Globus pallidus (tissue), 1 donor: Measurements from ENCODE around the gene ZNF649.
"Not testable (repeated sequence)": the region's sequence is repeated elsewhere in the genome, so short reads cannot be mapped to it uniquely, and the experiment has no call there.

Source experiments
- DNase-seq: peaks from one replicate; pipeline ENCODE4 v3.0.0-alpha.2; 2015; ENCODE audit warnings: low spot score

ZNF649 gene

DNA sequence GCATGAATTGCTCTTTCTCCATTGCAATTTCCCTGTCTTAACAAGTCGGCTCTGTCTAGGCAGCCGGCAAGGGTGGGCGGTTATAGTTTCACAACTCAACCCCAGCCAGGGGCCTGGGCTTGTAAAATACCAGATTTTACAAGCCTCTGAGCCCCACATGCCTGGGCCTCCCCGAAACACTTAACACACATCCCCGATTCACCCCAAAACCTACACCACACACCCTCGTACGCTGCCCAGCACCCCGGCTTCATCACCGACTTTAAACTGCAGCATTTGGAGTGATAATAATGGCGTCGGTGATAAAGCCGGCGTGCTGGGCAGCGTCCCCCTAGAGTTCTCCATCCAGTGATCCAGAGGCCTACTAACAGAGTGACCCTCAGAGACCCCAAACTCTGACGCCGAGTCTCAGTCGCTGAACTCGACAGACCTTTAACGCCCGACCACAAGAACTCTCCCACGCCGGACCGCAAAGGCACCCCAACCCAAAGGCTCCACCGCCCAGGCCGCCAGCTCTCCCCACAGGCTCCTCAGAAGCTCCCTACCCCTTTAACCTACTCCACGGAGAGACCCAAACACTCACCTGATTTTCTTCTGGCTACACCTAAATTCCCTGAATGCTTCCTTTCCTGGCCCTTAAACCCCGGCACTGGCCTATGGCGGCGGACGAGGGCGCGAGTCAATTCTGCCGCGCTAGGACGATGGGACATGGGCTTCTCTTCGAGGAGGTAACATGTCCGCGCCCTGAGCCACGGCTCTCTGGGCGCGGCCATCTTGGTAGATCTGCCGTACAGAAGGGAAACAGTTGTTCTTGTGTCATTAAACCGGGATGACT, at the start of gene ZNF649:
Gene ZNF649 (minus strand): TSS at position 687 of the 835 bp plus-strand sequence. CDS start 4,910 bp downstream, outside the sequence.
- DNase-seq: peak; percentile 86

DNA sequence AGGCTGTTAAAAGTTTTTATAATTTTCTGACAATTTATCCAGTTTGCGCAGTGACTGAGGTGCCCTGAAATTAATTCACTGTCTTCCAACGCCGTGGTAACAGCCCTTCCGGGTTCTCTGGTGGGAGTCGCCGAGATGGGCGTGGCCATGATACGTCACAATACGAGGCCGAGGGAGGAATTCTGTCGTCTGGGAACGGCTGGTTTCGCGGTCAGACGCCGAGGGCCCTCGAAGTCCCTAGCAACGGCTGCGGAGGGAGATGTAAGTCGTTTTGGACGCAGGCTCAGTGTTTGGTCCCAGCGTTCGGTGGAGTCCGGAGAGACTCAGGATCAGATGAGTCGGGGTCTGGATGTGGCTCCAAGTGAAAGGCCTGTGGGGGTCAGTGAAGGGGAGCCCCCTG, 44.2 kb upstream of the ZNF649 start:
- peak; percentile 11 for DNase-seq

DNA sequence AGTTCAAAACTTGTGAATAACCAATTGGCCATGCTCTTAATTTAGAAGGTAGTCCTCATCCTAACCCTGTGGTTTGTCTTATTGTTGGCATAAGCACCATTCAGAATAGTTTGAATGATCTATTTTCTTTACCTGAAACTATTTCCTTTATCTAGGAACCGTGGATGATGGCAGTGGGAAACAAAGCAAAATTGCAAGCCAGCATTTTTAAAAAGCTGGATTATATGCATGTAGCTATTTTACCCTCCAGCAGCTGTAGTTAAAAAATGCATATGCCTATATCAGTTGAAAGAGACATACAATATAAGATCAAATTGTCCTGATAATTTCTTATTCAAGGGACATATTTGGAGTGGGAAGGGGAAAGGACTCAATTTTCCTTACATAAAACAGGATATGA, 41.8 kb upstream of the ZNF649 start:
- DNase-seq: no peak

DNA sequence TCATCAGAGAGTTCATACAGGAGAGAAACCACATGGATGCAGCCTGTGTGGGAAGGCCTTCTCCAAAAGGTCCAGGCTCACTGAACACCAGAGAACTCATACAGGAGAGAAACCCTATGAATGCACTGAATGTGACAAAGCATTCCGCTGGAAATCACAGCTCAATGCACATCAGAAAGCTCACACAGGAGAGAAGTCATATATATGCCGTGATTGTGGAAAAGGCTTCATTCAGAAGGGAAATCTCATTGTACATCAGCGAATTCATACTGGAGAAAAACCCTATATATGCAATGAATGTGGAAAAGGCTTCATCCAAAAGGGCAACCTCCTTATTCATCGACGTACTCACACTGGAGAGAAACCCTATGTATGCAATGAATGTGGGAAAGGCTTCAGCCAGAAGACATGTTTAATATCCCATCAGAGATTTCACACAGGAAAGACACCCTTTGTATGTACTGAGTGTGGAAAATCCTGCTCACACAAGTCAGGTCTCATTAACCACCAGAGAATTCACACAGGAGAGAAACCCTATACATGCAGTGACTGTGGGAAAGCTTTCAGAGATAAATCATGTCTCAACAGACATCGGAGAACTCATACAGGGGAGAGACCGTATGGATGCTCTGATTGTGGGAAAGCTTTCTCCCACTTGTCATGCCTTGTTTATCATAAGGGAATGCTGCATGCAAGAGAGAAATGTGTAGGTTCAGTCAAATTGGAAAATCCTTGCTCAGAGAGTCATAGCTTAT, 40.2 kb upstream of the ZNF649 start:
- DNase-seq: no peak

DNA sequence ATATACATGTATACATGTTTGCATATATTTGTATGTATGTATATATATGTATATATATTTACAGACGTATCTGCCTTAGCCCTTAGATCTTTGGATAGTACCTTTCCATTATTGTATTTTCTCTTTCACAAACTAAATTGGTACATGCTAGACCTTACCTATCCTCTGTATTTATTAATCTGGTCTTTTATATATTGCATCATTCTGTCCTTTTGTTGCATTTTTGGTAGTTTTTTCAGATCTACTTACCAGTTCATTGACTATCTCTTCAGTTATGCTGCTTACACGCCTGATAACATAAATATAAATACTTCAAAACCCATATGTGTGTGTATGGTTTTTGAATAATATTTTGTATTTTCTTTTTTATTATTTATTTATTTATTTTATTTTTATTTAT, 34.1 kb upstream of the ZNF649 start:
- DNase-seq: no peak

DNA sequence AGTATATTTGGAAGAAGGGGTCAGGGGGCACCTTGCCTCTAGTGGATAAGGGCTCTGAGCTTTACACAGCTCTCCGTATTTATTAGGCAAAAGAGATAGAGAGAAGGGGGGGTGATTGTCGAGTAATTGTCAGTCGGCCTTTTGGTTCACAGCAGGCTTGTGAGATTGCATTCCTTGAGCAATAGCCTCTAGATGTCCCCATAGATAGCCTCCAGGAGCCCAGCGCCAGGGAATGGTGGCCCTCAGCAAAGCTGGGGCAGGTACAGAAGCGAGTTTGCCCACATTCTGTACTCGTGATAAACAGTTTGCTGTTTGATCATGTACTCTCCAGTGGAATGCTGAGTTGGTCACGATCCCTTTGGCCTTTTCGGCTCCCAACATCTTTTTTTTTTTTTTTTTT, 27.1 kb upstream of the ZNF649 start:
- no peak for DNase-seq

DNA sequence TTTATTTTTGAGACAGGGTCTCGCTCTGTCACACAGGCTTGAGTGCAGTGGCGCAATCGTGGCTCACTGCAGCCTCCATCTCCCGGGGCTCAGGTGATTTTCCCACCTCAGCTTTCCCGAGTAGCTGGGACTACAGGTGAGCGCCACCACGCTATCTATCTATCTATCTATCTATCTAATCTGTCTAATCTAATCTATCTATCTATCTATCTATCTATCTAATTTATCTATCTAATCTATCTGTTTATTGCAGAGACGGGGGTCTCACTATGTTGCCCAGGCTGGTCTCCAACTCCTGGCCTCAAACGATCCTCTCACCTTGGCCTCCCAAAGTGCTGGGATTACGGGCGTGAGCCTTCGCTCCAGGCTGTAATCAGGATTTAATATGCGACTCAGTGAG, 23.0 kb upstream of the ZNF649 start:
- DNase-seq: no peak

DNA sequence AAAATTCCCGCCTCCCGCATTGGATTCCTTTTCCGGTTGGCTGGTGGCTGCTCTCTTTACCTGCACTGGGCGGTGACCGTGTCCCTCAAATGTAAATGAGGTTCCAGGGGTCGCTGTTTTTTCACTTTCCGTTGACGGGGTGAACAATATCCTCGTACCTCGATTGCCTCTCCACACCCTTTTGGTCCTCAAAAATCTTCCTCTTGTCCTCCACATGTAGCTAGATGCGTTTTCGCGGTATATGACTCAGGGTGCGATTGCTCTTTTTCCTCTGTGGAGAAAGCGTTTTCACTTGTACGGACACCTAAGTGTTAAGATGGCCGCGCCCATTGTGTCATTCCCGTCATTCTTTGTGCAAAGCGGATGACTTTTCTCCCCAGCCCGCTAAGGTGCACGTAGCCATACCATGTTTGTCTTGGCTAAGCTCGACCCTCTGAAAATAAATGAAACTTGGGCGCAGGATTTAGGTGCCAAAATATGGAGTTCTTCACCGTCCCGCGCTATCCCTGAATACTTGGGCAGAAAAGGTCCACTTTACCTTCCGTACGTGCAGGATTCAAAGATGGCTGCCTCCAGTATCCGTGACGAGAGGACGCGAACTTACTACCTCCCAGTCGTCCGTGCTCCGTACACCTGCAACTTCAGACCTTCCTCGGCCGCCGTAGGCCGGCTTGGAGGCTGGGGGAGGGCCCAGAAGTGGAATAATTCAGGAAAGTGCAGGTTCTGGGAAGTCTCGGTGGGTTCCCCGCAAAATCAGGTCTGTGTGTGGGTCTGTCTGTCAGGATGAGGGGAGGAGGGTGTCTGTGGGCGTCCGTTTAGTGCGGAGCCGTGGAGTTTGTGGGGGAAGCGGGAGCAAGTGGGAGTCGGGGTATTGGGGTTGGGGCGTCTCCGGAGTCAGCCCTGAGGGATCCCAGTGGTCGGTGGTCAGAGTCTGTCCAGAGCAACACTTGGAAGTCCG, 22.2 kb upstream of the ZNF649 start, which contains the start of gene ZNF613:
Gene ZNF613 (plus strand): TSS at position 689 of the 958 bp plus-strand sequence. CDS start 8,749 bp downstream, outside the sequence.
- DNase-seq: peak; percentile 92

DNA sequence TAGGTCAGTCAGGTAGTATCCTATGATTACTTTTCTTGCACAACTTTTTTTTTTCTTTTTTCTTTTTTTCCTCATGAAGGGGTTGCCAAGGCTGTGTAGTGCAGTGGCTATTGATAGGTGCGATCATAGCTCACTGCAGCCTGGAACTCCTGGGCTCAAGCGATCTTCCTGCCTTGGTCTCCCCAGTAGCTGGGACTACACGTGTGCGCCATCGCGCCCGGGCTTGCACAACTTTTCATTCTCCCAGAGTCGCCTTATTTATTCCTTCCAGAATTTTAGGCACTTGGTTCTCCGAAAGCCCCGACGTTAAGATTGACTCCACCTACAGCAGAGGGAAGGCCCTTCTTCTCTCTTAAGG, 21.6 kb upstream of the ZNF649 start:
- no peak for DNase-seq

DNA sequence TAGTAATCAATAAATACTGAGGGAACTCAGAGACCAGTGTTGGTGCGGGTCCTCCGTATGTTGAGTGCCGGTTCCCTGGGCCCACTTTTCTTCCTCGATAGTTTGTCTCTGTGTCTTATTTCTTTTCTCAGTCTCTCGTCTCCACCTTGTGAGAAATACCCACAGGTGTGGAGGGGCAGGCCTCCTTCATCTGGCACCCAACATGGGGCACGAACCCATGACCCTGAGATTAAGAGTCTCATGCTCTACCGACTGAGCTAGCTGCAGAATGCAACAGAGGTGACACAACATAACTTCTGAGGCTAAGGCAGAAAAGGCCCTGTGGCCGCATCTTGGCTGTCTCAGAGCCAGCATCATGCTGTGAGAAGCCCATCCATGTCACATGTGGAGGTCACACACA, 17.1 kb upstream of the ZNF649 start:
- DNase-seq: no peak

DNA sequence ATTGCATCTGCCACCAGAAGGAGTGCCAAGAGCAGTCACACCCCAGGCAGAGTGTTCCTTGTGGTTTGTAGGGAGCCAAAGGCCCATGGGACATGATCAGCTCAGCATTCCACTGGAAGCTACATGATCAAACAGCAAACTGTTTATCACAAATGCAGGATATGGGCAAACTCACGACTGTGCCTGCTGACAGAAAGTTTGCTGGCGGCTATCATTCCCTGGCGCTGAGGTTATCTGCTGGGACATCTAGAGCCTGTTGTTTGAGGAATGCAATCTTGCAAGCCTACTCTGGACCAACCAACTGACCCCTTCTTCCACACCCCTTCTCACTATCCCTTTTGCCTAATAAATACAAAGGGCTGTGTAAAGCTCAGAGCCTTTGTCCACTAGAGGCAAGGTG, 14.8 kb upstream of the ZNF649 start:
- no peak for DNase-seq

DNA sequence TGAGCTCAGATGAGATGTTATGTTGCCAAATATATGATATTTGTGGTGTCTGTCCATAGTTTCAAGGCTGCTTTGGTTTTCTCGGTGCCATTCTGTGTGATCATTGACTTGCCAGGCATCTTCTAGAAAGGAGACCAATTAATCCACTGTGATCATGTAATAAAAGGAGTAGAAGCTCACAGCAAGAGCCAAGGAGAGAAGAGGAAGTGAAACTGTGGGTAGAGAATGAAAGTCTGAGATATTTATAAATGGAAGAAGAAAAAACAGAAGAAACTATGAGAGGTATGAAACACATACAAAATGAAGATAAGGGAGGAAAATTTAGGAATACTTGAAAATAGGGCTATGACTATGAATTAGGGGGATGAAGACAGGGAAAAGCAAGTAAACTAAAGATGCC, 11.3 kb upstream of the ZNF649 start:
- DNase-seq: no peak

DNA sequence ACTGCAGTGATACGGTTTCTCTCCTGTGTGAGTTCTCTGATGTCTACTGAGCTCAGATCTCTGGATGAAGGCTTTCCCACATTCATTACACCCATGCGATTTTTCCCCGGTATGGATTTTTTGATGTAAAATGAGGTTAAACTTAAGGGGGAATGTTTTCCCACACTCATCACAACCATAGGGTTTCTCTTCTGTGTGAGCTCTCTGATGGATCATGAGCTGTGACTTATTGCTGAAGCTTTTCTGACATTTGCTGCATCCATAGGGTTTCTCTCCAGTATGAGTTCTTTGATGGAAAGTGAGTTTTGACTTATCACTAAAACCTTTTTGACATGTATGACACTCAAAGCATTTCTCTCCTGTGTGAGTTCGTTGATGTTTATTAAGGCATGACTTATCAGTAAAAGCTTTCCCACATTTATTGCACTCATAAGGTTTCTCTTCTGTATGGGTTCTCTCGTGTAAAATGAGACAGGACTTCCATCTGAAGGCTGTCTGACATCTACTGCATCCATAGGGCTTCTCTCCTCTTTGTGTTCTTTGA, 10.6 kb upstream of the ZNF649 start:
- no peak for DNase-seq

DNA sequence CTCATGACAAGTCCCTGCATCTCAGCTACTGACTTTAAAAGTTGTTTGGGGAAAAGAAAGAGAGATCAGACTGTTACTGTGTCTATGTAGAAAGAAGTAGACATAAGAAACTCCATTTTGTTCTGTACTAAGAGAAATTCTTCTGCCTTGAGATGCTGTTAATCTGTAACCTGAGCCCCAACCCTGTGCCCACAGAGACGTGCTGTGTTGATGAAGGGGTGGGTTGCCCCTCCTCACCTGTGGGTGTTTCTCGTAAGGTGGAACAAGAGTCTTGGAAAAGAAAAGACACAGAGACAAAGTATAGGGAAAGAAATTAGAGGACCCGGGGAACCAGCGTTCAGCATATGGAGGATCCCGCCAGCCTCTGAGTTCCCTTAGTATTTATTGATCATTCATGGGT, 3.2 kb upstream of the ZNF649 start:
- not testable (repeated sequence) for DNase-seq

DNA sequence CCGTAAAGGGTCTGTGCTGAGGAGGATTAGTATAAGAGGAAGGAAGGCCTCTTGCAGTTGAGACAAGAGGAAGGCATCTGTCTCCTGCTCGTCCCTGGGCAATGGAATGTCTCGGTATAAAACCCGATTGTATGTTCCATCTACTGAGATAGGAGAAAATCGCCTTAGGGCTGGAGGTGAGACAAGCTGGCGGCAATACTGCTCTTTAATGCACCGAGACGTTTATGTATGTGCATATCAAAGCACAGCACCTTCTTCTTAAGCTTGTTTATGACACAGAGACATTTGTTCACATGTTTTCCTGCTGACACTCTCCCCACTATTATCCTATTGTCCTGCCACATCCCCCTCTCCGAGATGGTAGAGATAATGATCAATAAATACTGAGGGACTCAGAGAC, 1.3 kb upstream of the ZNF649 start:
- not testable (repeated sequence) for DNase-seq

DNA sequence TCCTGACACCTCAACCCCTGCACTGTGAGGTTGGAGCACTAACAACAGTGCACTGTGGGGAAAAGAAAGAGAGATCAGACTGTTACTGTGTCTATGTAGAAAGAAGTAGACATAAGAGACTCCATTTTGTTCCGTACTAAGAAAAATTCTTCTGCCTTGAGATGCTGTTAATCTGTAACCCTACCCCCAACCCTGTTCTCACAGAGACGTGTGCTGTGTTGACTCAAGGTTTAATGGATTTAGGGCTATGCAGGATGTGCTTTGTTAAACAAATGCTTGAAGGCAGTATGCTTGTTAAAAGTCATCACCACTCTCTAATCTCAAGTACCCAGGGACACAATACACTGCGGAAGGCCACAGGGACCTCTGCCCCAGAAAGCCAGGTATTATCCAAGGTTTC, 822 bp upstream of the ZNF649 start:
- not testable (repeated sequence) for DNase-seq

DNA sequence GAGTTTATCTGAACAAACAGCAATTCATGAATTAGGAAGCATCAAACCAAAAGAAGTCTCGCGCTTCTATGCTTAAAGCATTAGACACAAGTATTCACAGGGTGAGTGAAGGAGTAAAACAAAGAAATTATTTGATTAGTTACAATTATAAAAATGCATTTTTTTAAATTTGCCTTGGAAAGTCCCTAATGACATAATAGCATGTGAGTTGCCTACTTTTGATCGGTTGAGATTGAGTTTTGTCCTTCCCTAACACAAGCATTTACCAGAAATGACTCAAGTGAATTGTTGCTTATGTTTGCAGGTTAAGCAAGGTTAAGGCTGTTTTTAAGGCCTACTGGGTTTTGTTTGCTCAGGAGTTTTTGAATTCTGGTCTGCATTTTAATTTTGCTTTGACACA, 389 bp upstream of the ZNF649 start:
- no peak for DNase-seq

DNA sequence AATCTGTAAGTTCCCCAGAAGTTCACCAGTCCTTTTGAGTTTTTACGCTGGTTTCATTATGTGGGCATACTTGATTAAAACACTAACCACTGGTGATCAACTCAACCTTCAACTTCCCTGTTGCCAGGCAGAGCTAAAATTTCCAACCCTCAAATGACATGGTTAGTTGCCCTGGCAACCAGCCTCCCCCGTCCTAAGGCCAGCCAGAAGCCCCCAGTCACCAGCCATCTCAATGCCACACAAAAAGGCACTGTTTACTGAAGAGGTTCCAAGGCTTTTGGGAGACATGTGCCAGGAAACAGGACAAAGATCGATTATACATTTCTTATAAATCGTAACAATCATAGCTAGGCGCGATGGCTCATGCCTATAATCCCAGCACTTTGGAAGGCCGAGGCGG, 1.6 kb downstream of the ZNF649 start:
- peak; percentile 66 for DNase-seq

DNA sequence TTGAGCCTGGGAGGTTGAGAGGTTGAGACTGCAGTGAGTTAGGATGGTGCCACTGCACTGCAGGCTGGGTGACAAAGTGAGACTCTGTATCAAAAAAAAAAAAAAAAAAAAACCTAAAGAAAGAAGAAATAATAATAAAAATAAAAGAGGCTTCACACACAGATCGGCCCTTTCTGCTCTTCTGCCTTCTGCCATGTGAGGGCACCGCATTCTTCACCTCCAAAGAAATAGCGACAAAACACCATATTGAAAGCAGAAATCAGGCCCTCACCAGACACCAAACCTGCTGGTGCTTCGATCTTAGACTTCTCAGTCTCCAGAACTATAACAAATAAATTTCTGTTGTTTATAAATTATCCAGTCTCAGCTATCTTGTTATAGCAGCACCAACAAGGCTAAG, 3.0 kb downstream of the ZNF649 start:
- DNase-seq: no peak

DNA sequence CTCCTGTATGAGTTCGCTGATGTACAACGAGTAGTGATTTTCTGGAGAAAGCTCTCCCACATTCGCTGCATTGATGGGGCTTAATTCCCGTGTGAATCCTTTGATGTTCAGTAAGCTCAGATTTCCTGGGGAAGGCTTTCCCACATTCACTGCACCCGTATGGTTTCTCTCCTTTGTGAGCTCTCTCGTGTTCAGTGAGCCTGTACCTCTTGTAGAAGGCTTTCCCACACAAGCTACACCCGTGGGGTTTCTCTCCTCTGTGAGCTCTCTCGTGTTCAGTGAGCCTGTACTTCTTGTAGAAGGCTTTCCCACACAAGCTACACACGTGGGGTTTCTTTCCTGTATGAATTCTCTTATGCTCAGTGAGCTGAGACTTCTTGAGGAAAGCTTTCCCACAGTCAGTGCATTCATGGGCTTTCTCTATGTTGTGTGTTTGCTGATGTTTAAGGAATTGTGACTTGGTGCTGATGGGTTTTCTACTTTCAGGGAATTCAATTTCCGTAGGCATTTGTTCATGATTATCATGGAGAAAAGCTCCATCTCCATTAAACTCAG, 13.5 kb downstream of the ZNF649 start:
- DNase-seq: no peak

DNA sequence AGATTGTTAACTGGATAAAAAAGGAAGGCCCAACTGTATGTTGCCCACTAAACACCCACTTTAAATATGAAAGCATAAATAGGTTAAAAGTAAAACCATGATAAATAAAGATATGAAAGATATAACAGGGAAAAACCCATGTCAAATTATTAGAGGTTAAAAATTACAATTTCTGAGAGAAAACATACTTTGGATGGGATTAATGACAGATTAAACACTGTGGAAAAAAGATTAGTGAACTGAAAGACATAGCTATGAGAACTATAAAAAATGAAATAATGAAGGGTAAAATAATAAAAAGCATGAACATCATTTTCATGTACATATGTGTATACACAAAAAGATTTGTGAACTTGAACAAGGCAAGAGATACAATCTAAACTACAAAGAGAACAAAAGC, 14.9 kb downstream of the ZNF649 start:
- no peak for DNase-seq
